A549 treated with DMSO at 1 μM for 4 hours (cell line): ENCODE measurements around the gene KDM3B. TPM values are rescaled to one million over a fixed set of nuclear protein-coding genes. Genes with fewer than 3 reads are reported as not detected.

Experiments
- total RNA-seq: library from RNA; stranded (reverse); fragments of 200-300 nt; extraction: Qiagen RNA extraction; gene quantifications from 5 replicates; pipeline ENCODE4 v1.2.3, GENCODE V29; 2022; ENCODE audit warnings: low read depth

Gene KDM3B, protein sequence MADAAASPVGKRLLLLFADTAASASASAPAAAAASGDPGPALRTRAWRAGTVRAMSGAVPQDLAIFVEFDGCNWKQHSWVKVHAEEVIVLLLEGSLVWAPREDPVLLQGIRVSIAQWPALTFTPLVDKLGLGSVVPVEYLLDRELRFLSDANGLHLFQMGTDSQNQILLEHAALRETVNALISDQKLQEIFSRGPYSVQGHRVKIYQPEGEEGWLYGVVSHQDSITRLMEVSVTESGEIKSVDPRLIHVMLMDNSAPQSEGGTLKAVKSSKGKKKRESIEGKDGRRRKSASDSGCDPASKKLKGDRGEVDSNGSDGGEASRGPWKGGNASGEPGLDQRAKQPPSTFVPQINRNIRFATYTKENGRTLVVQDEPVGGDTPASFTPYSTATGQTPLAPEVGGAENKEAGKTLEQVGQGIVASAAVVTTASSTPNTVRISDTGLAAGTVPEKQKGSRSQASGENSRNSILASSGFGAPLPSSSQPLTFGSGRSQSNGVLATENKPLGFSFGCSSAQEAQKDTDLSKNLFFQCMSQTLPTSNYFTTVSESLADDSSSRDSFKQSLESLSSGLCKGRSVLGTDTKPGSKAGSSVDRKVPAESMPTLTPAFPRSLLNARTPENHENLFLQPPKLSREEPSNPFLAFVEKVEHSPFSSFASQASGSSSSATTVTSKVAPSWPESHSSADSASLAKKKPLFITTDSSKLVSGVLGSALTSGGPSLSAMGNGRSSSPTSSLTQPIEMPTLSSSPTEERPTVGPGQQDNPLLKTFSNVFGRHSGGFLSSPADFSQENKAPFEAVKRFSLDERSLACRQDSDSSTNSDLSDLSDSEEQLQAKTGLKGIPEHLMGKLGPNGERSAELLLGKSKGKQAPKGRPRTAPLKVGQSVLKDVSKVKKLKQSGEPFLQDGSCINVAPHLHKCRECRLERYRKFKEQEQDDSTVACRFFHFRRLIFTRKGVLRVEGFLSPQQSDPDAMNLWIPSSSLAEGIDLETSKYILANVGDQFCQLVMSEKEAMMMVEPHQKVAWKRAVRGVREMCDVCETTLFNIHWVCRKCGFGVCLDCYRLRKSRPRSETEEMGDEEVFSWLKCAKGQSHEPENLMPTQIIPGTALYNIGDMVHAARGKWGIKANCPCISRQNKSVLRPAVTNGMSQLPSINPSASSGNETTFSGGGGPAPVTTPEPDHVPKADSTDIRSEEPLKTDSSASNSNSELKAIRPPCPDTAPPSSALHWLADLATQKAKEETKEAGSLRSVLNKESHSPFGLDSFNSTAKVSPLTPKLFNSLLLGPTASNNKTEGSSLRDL (N-terminal part only)
- total RNA-seq: 39.6 to 47.6 TPM (median 45.5 TPM) in 5 replicates

DNA sequence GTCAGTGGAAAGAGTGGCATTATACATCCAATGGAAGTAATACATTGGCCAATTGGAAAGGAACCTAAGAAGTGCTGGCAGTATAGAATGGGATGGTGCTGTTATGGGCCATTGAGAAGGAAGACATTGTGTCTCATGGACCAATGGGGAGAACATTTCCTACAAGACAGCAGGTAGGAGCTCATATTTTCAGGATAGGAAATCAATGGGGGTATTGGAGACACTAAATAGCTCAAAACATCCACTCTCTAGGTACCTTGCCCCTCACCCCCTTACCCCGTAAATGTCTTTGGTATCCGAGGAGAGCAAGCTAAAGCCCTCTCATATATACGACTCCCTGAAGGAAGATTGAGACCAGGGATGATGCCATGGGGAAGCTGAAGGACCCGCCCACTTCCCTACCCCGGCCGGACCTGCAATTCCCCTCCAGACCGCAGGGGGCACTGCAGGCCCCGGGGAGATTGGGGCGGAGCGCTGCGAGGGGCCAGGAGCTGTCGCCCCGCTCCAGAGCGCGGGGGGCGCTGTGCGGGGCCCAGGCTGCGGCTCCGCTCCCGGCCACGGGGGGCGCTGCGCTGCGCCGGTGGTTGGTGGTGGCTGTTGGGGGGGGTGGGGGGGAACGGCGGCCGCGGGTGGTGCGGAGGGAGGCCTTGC, at the start of gene KDM3B:
KDM3B (plus strand) TSS at position 615 of the 651 bp plus-strand sequence. CDS start 111 bp downstream, outside the sequence.

GRCh38 chr5:138331449-138332368, 20.8 kb upstream of the KDM3B start, which contains the start of gene CDC25C:
Gene CDC25C (minus strand): TSS chr5:138331804. CDS start chr5:138331180, 624 bp downstream.

DNA sequence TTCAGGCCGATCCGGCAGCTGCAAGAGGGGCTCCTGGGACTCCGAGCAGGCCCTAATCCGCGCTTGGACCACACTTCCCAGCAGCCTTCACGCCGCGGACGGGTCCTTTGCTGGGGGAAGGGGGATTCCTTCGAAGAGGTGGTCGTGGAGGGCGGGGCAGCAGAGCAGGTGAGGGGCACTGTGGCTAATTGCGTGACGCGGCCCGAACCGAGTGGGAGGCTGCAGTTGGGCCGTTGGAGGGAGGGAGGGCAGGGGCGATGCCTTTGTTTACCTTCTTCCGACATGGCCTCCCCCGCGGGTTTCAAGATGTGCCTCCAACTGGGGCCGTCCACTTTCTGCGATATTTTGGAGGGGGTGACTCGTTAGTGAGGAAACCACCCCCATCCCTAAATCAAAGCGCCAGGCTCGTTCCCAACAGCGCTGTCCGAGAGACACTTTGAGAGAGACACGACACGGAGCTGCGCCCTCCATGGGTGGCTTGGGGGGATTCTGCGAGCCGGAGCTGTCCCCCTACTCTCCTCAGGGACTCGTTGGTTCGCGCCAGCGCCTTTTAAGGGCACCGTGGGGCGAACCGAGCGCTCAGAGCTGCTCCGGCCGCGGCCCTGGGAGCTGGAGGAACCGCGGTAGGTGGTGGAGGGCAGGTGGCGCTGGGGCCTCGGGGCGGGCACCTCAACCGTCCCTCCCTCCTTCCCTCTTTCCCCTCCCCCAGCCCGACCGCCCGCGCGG, 14.6 kb upstream of the KDM3B start, which contains the start of gene FAM53C:
FAM53C (plus strand) TSS at position 582 of the 726 bp plus-strand sequence. CDS start 3,070 bp downstream, outside the sequence.

DNA sequence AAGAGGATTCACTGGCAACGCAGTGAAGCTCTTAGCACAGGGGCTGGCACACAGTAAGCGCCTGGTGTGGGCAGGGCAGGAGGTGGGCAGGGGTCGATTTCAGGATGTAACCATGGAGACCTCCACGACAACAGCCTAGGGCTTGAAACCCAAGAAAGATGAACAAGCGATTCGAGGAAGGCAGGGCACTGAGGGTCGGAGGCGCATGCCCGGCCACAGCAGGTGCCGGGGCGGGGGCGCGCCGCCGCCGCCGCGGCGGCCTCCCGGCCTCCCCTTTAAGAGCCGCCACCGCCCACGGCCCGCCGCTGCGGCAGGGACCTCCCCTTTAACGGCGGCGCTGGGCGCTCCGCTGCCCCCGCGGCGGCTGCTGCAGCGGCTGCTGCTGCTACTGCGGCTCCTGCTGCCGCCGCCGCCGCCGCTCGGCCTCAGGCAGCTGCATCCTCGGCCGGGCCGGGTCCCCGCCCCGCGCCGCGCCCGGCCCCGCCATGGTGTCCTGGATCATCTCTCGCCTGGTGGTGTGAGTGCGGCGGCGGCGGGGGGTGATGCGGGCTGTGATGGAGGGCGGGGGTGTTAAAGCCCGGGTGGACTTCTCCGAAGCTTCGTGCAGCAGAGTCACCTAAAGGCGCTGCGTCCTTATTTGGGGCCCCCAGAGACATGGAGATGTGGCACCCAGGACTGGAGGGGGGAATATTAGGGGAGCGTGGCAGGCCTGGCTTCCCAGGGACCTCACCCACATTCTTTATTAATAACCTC, 86.4 kb downstream of the KDM3B start, which contains the start of gene REEP2:
REEP2 (plus strand) TSS at position 334 of the 753 bp plus-strand sequence; CDS start at position 486, 152 bp downstream.

GRCh38 chr5:138465261-138466124, 113.0 kb downstream of the KDM3B start, which contains the start of gene EGR1:
Gene EGR1 (plus strand): TSS chr5:138465479. CDS start chr5:138465762, 283 bp downstream.

Other genes starting within 250 kb of the KDM3B start
- gene NME5, start 213.3 kb upstream of the KDM3B start, total RNA-seq: not detected in 5 replicates
- gene BRD8, start 174.1 kb upstream of the KDM3B start, total RNA-seq: 50.3 to 59.3 TPM (median 57.1 TPM) in 5 replicates
- gene KIF20A, start 173.6 kb upstream of the KDM3B start, total RNA-seq: 43.0 to 53.6 TPM (median 47.9 TPM) in 5 replicates
- 27.7 to 33.9 TPM (median 31.8 TPM) in 5 replicates for gene CDC23, start 139.4 kb upstream of the KDM3B start, total RNA-seq
- gene GFRA3, start 78.1 kb upstream of the KDM3B start, total RNA-seq: 0.05 to 0.10 TPM (median 0.07 TPM) in 5 replicates
- 10.6 to 12.8 TPM (median 12.2 TPM) in 5 replicates for gene CDC25C, start 20.9 kb upstream of the KDM3B start, total RNA-seq
- 22.4 to 24.1 TPM (median 23.7 TPM) in 5 replicates for gene FAM53C, start 14.4 kb upstream of the KDM3B start, total RNA-seq
- gene REEP2, start 86.4 kb downstream of the KDM3B start, total RNA-seq: 5.4 to 7.7 TPM (median 7.0 TPM) in 5 replicates
- gene EGR1, start 112.8 kb downstream of the KDM3B start, total RNA-seq: 7.2 to 14.2 TPM (median 11.2 TPM) in 5 replicates
- 123 to 152 TPM (median 137 TPM) in 5 replicates for gene ETF1, start 190.6 kb downstream of the KDM3B start, total RNA-seq
- gene HSPA9, start 222.7 kb downstream of the KDM3B start, total RNA-seq: 360 to 380 TPM (median 364 TPM) in 5 replicates